Measurements from ENCODE around the gene CTU2. TPM values are rescaled to one million over a fixed set of nuclear protein-coding genes. Genes with fewer than 3 reads are reported as not detected.

The CTU2 gene
- total and polyA plus RNA-seq, 9 of the 15 experiments (the other 6 are each of a cell fraction or from before 2014, with no cell fraction given), result 1.3 to 105 (median 23.2) TPM

DNA sequence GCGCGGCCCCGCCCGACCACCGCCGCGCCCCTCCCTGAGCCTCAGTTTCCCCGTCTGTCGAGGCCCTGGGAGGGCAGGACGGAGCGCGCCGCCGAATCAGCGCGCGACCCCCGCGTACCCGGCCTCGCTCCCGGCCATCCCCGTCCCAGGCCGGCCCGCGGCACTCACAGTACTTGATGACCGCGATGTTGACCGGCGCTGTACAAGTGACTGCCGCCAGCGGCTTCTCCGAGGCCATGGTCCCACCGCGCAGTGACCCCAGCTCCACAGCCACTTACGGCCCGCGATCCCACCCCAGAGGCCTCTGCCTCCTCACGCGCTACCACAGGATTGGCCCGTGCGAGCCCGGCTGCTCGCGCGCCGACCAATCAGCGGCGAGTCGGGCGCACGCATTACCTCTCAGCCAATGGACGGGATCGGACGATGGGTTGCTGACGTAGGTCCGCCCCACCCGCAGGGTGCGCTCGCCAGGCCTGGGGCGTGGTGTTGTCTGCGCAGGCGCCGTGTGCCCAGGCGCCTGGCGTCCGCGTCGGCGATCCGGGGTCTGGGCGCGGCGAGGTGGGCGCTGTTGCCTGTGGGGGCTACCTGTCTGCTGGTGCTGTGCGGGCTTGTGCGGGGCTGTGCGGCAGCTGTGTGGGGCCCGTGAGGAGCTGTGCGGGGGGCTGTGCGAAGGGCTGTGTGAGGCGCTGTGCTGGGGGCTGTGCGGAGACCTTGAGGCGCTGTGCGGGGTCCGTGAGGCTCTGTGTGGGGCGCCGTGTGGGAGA is 43.3 kb upstream of the CTU2 start, which contains the start of gene MVD (continued):
- TF ChIP-seq, protein P1, sequence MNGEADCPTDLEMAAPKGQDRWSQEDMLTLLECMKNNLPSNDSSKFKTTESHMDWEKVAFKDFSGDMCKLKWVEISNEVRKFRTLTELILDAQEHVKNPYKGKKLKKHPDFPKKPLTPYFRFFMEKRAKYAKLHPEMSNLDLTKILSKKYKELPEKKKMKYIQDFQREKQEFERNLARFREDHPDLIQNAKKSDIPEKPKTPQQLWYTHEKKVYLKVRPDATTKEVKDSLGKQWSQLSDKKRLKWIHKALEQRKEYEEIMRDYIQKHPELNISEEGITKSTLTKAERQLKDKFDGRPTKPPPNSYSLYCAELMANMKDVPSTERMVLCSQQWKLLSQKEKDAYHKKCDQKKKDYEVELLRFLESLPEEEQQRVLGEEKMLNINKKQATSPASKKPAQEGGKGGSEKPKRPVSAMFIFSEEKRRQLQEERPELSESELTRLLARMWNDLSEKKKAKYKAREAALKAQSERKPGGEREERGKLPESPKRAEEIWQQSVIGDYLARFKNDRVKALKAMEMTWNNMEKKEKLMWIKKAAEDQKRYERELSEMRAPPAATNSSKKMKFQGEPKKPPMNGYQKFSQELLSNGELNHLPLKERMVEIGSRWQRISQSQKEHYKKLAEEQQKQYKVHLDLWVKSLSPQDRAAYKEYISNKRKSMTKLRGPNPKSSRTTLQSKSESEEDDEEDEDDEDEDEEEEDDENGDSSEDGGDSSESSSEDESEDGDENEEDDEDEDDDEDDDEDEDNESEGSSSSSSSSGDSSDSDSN (IDR thresholded peaks at IDR 0.05; ENCODE audit: borderline replicate concordance in 1 of 2, low read depth in 2 of 2, low read length in 2 of 2), result peak; percentile 25 to 66; a peak in 3 of 4 replicates
- TF ChIP-seq, protein P2, sequence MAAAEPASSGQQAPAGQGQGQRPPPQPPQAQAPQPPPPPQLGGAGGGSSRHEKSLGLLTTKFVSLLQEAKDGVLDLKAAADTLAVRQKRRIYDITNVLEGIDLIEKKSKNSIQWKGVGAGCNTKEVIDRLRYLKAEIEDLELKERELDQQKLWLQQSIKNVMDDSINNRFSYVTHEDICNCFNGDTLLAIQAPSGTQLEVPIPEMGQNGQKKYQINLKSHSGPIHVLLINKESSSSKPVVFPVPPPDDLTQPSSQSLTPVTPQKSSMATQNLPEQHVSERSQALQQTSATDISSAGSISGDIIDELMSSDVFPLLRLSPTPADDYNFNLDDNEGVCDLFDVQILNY (CRISPR knock-in tag; IDR thresholded peaks at IDR 0.05), result peak; percentile 82
- TF ChIP-seq NFXL1 (CRISPR knock-in tag; IDR thresholded peaks at IDR 0.05) (no peak), L3MBTL2 (IDR thresholded peaks at IDR 0.05) (peak; percentile 84), PURB (CRISPR knock-in tag; IDR thresholded peaks at IDR 0.05; ENCODE audit: low read depth) (no peak), ZNF583 (CRISPR knock-in tag; IDR thresholded peaks at IDR 0.05) (no peak), MAFG (tag; conservative IDR thresholded peaks at IDR 0.05) (no peak), CEBPG (CRISPR knock-in tag; IDR thresholded peaks at IDR 0.05) (no peak), CEBPG (tag; conservative IDR thresholded peaks at IDR 0.05 in 1 of 2, IDR thresholded peaks at IDR 0.05 in 1 of 2) (no peak), HLTF (IDR thresholded peaks at IDR 0.05) (no peak), FIP1L1 (IDR thresholded peaks at IDR 0.05; ENCODE audit: low read depth, low read length, poor library complexity, severe bottlenecking) (peak; percentile 65), PCBP1 (IDR thresholded peaks at IDR 0.05; ENCODE audit: low read depth, low read length, poor library complexity, severe bottlenecking) (no peak), PTBP1 (IDR thresholded peaks at IDR 0.05; ENCODE audit: low read depth, low read length) (0 out of 2 replicates have a peak, but pooled peaks have one; percentile 45), NONO (IDR thresholded peaks at IDR 0.05; ENCODE audit: low read depth in 2 of 2, low read length in 1 of 2) (peak; percentile 37 to 88; a peak in 3 of 4 replicates), GTF2E2 (tag; IDR thresholded peaks at IDR 0.05) (no peak; the same call in 1 of the 2 replicates), SMARCA5 (IDR thresholded peaks at IDR 0.05) (no peak), SRSF3 (IDR thresholded peaks at IDR 0.05; ENCODE audit: insufficient read depth, low read length) (no peak)
- TF ChIP-seq, protein P3, sequence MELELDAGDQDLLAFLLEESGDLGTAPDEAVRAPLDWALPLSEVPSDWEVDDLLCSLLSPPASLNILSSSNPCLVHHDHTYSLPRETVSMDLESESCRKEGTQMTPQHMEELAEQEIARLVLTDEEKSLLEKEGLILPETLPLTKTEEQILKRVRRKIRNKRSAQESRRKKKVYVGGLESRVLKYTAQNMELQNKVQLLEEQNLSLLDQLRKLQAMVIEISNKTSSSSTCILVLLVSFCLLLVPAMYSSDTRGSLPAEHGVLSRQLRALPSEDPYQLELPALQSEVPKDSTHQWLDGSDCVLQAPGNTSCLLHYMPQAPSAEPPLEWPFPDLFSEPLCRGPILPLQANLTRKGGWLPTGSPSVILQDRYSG (tag; conservative IDR thresholded peaks at IDR 0.05; ENCODE audit: low read depth), result no peak
- TF ChIP-seq, protein P4, sequence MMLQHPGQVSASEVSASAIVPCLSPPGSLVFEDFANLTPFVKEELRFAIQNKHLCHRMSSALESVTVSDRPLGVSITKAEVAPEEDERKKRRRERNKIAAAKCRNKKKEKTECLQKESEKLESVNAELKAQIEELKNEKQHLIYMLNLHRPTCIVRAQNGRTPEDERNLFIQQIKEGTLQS (IDR thresholded peaks at IDR 0.05), result no peak
- TF ChIP-seq, protein P4 (CRISPR knock-in tag; conservative IDR thresholded peaks at IDR 0.05), result peak; percentile 68
- TF ChIP-seq, protein P5, sequence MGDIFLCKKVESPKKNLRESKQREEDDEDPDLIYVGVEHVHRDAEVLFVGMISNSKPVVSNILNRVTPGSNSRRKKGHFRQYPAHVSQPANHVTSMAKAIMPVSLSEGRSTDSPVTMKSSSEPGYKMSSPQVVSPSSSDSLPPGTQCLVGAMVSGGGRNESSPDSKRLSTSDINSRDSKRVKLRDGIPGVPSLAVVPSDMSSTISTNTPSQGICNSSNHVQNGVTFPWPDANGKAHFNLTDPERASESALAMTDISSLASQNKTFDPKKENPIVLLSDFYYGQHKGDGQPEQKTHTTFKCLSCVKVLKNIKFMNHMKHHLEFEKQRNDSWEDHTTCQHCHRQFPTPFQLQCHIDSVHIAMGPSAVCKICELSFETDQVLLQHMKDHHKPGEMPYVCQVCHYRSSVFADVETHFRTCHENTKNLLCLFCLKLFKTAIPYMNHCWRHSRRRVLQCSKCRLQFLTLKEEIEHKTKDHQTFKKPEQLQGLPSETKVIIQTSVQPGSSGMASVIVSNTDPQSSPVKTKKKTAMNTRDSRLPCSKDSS (IDR thresholded peaks at IDR 0.05; ENCODE audit: low read depth, partially characterized antibody), result no peak
